Fibroblast of gingiva (primary cell): ENCODE data around the gene UVRAG.

Experiments
- DNase-seq: peaks from one replicate; pipeline ENCODE4 v3.0.0-alpha.2; 2011; ENCODE audit warnings: low read depth

UVRAG gene

DNA sequence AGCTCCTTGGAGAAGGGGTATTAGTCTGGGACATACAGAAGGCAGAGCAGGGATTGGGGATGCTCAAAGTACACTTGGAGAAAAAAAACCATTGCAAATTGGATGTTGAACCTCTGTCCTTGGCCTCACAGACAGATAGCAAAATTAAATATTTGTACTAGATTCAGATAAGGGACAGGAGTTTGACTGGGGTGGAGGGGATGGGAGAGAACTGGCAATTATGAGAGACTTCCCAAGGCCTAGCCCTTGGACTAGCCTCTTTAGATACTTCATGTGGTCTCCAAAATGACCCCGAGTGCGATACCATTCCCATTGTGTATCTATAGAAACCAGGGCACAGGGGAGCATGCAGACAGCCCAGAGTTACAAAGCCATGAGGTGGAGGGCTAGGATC lies 30.9 kb upstream of the UVRAG start:
- no peak for DNase-seq

- no peak for DNase-seq
Measured at GRCh38 chr11:75784506-75784905, 30.5 kb upstream of the UVRAG start.

DNA sequence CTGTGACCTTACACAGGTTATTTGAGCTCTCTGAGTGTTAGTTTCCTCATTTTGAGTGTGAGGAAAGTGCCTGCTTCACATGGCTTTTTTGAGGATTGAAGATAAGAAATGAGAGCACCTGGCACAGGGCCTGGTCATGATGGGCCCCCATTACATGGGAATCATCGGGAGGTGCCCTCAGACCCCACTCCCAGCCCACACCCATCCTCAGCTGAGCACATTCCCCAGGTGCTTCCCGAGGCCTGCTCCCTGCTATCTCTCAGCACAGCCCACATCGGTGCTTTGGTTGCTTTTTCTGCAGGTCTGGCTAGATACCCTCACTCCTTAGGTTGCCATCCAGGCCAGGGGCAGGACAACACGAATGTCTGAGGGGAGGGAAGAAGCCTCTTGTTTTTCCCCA lies 29.8 kb upstream of the UVRAG start:
- no peak for DNase-seq

GRCh38 chr11:75786101-75786736 lies 28.8 kb upstream of the UVRAG start:
- DNase-seq, result no peak

DNA sequence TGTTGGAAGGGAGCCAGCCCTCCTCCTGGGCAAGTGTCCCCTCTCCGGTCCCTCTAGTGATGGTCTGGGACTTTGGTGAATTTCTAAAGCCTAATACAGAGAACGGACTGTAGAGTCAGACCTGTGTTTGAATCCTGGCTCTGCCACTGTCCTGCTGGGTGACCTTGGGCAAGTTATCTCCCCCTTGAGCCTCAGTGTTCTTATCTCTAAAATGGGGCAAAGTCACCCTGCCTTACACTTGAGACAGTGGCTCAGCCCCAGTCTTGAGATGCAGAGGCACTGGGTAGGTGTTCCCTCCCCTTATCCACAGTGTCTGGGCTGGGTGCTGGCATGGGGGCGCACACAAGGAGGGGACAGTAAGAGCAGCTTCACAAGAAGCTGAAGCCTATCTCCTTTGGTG lies 25.5 kb upstream of the UVRAG start:
- no peak for DNase-seq

DNA sequence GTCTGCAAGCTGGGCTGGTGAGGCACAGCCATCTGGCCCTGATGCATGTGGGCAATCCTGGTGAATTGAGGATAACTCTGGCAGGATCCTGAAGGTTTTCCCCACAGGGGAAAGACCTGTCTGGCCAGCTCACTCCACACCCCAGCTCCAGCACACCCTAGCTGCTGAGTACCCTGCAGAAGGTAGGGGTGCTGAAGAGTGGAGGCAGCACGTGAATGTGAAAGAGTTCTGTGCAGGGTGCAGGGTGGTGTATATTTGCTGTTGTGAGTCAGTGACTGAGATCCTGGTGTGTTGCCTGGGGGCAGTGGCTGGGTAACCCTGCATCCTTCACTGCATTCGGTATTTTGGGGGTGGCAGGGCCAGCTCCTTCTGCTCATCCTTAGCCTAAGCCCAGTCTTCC lies 24.0 kb upstream of the UVRAG start:
- DNase-seq, result no peak

DNA sequence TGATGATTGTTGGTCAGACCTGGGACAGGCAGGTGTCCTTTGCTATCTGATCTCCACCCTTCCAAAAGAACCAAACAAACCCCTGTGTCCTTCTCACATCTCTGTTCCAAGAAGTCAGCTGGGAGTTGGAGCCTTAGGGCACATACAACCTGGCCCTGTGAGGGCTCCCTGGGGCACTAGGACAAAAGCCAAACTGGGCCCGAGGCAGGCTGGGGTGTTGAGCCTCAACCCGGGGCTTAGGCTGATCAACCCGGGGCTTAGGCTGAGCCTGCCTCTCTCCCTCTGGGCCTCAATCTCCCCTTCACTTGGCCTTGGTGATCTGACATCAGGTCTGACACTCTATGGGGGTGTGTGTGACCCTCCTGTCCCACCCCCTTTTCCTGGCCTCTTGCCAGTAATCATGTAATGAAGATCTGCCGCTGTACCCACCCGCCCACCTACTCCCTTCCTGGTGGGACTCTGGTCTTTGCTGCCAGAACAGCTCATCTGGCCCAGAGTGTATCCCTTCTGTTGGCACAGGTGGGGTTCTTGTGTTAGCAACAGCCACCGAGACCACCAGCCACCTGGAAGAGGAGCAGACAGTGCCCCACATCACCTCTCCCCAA lies 22.8 kb upstream of the UVRAG start:
- DNase-seq, result no peak

DNA sequence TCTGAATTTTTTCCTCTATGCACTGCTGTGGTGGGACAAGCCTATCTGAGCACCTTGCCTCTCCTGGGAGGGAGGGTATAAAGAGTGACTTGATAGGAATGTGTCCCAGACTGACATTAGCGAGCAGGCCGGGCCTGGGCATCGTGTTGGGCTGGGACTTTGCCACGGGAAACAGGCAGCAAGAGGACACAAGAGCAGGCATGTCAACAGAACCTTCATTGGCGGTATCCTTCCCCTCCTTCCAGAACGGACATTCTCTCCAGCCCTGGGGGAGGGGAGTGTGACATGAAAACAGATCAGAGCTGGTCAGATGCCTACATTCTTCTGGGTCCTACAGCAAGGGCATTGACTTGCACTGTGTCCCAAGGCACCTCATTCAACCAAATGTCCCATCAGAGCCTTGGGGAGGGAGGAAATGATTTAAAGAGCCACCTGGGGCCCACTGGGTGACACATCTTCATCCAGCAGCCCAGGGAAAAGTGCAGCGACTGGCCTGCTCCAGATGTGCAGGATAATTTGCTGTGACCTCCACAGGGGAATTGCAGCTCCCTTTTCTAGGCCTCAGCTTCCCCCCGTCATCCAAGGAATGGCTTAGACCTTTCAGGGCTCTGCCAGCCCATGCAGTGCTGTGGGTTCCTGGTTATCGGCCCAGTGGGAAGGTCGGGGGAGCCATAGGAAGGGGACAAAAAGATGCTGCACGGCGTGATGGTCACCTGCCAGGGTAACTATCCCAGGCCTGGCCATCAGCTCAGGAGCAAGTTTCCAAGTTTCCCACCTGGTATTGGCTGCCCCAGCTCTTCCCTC lies 21.8 kb upstream of the UVRAG start:
- DNase-seq, result no peak

DNA sequence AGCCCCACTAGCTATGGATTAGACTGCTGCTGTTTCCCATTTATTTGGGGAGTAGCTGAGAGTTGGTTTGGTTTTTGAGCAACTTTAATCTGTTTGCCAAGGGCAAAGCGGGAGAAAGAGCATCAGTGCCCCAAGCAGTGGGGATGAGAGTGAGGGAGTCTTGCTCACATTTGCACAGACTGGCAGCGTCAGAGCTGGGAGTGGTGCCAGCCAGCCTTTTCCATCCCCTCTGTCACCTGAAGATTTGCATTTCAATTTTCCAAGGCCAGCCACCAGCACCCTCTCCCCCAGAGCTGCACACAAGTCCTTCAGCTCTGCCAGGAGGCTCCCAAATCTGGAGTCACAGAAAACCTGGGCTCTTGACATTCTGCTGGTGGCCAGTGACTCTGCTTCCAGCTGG lies 21.0 kb upstream of the UVRAG start:
- no peak for DNase-seq

DNA sequence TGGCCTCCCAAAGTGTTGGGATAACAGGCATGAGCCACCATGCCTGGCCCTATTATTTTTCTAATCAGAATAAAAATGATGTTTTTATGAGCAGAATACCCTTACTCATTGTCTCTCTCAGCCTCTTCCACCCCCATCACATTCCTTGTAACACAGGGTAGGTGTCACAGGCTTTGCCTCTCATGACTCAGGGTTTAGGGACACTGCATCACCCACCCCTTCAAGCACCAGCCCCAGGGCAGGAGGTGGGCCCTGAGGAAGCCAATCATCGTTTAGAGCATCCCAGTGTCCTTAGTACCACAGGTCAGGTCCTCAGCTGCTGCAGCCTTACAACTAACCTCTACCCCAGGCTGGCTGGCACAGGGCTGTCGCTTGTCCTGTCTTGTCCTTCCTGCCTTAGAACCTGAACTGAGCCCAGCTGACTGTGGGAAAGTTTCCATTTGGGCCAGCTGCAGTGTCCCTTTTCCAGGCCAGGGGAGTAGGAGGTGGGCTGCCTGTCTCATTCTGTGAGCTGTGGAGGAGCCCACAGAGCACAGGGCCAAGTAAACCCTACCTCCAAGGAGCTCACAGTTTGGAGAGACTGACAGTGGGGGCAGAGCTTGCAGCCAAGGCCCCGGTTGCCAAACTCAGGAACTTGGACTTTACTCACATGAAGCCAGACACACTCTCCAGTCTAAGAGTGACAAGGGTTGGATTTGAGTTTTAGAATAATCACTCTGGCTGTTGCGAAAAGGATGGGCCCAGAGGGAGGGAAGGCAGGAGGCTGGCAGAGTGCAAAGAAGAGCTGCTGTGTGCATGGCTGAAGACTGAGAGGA lies 19.5 kb upstream of the UVRAG start:
- no peak for DNase-seq

DNA sequence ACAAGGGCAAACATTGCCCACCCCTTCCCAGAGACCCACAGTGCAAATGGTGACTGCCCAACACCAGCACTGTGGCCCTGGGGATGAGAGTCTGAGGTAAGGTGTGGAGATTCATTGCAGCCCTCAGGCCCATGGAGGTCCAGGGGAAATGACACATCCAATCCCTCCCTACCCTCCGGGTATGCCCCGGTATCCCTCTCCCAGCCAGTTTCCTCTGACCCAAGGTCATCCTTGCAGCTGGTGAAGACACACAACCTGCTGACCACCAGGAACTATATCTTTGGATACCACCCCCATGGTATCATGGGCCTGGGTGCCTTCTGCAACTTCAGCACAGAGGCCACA lies 18.9 kb upstream of the UVRAG start:
- DNase-seq, result no peak

GRCh38 chr11:75797116-75797515 lies 17.9 kb upstream of the UVRAG start:
- DNase-seq, result no peak

GRCh38 chr11:75797792-75798191 lies 17.2 kb upstream of the UVRAG start:
- no peak for DNase-seq

- DNase-seq, result no peak
Measured at GRCh38 chr11:75800136-75800675, 14.8 kb upstream of the UVRAG start.

DNA sequence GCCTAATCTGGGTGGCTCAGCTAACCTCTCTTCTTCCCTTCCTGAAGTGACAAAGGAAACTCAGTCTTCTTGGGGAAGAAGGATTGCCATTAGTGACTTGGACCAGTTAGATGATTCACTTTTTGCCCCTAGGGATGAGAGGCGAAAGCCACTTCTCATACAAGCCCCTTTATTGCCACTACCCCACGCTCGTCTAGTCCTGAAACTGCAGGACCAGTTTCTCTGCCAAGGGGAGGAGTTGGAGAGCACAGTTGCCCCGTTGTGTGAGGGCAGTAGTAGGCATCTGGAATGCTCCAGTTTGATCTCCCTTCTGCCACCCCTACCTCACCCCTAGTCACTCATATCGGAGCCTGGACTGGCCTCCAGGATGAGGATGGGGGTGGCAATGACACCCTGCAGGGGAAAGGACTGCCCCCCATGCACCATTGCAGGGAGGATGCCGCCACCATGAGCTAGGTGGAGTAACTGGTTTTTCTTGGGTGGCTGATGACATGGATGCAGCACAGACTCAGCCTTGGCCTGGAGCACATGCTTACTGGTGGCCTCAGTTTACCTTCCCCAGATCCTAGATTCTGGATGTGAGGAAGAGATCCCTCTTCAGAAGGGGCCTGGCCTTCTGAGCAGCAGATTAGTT lies 14.2 kb upstream of the UVRAG start:
- no peak for DNase-seq

- no peak for DNase-seq
Measured at GRCh38 chr11:75801362-75802020, 13.5 kb upstream of the UVRAG start.

DNA sequence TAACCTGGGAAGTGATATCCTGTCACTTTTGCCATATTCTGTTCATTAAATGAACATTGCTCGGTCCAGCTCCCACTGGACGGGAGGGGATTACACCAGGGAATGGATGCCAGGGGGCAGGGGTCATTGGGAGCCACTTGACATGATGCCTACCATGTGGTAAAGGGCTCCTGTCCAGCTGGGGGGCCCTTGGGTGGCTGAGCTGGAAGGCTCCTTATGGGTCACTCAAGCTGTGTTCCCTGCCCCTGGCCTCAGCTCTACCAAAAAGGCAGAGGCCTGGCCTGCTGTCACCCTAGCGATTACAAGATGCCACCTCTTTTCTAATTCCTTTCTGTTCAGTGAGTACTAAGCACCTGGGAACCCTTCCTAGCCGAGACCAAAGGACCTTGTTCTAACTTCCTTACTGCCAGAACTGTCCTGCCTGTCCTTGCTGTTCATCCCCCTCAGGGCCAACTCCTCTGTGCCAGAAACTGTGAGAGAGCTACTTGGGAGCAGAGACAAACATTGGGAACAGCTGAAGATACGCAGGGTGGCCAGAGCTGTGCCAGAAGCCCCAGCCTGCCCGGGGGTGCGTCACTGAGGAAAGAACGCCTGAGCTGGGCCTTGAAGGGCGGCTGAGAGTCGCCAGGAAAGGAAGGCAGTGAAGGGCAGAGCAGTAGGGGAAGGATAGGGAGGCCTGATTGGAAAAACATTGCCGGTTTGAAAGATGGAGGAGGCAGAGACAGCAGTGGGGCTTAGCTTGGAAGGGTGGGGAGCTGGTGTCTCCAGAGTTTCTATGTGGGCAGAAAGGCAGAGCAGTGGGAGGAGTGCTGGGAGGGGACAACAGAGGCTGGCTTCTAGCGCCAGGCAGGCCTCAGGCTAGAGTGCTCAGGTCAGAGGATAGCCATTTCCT lies 12.7 kb upstream of the UVRAG start:
- no peak for DNase-seq

- peak; percentile 41 for DNase-seq
Measured at GRCh38 chr11:75802913-75803820, 11.8 kb upstream of the UVRAG start.

- no peak for DNase-seq
Measured at GRCh38 chr11:75809111-75809510, 5.9 kb upstream of the UVRAG start.
